NCI-H2029 treated with DMSO at 0.1 percent for 48 hours (cell line): ENCODE results near the gene ZBTB12.

Experiments
- DNase-seq: peaks from one replicate; lab custom pipeline; 2025; lab: John Stamatoyannopoulos, UW

ZBTB12 gene

DNA sequence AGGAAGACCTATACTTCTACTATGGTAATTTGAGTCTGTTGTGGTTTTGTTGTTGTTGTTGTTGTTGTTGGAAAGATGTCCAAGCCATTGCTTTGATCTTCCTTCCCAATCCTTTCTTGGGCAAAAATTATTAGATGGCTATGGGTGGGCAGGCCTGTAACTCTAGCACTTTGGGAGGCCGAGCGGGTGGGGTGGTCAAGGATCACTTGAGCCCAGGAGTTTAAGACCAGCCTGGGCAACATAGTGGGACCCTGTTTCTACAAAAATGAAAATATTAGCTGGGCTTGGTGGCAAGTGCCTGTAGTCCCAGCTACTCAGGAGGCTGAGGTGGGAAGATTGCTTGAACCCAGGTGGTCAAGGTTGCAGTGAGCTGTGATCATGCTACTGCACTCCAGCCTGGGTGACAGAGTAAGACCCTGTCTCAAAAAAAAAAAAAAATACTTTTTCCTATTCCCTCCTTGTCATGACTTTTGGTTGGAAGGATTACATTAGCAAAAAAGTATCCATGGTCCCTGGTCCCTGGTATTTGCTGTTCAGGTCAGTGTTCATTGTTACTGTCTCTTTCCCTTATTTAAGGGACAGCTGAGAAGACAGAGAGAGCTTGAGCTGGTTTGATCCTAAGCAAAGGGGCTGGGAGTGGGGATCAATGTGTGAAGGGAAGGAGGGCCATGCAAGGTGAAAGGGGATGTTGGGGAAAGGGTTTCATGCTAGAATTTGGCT, 51.0 kb downstream of the ZBTB12 start:
- DNase-seq: no peak
